GM12801 (cell line): ENCODE results near the gene GTF2IRD1.

Experiments used
- CTCF ChIP-seq: IDR thresholded peaks from one replicate; pipeline ENCODE4 v1.5.1; 2011; ENCODE audit warnings: control low read depth; ENCODE audit not compliant: insufficient read length; ENCODE audit errors: extremely low read depth

The GTF2IRD1 gene

GRCh38 chr7:74612015-74612829 is 158.5 kb downstream of the GTF2IRD1 start:
- TF ChIP-seq CTCF: no peak

GRCh38 chr7:74615933-74616780 is 162.5 kb downstream of the GTF2IRD1 start:
- no peak for TF ChIP-seq CTCF

- TF ChIP-seq CTCF: no peak
These were observed 163.6 kb downstream of the GTF2IRD1 start for GRCh38 chr7:74617180-74617744.

- no peak for TF ChIP-seq CTCF
These were observed 165.6 kb downstream of the GTF2IRD1 start for GRCh38 chr7:74619235-74619860.

- TF ChIP-seq CTCF: no peak
These were observed 168.6 kb downstream of the GTF2IRD1 start for GRCh38 chr7:74622228-74622749.

- TF ChIP-seq CTCF: no peak
These were observed 169.4 kb downstream of the GTF2IRD1 start for GRCh38 chr7:74623135-74623534.
